ENCODE measurements around the gene CHRM1.
A peak's percentile ranks its signal among the peaks of the same experiment; 100 is the strongest.

Gene CHRM1

GRCh38 chr11:62889484-62890437 is 31.4 kb downstream of the CHRM1 start:
- DNase-seq (ENCODE audit: low read depth) = no peak
- no peak for TF ChIP-seq CTCF (conservative IDR thresholded peaks at IDR 0.05; ENCODE audit: low read depth, low read length)
- H3K4me3 ChIP-seq (ENCODE audit: low read length) = no peak overlapping the region

GRCh38 chr11:62889126-62889483 is 32.1 kb downstream of the CHRM1 start:
- no peak overlapping the region for H3K4me3 ChIP-seq (ENCODE audit: low read length)
- TF ChIP-seq CTCF (conservative IDR thresholded peaks at IDR 0.05; ENCODE audit: low read depth, low read length) = no peak

GRCh38 chr11:62888406-62888805 is 32.8 kb downstream of the CHRM1 start:
- DNase-seq (ENCODE audit: low read depth) = no peak
- no peak for TF ChIP-seq CTCF (conservative IDR thresholded peaks at IDR 0.05; ENCODE audit: low read depth, low read length)
- H3K4me3 ChIP-seq (ENCODE audit: low read length) = no peak overlapping the region

More at GRCh38 chr11:62889126-62889483, 32.1 kb downstream of the CHRM1 start:
- DNase-seq (ENCODE audit: low read depth) = no peak

GRCh38 chr11:62885137-62885750 is 35.9 kb downstream of the CHRM1 start:
- no peak for DNase-seq (ENCODE audit: low read depth)
- no peak for TF ChIP-seq CTCF (conservative IDR thresholded peaks at IDR 0.05; ENCODE audit: low read depth, low read length)
- H3K4me3 ChIP-seq (ENCODE audit: low read length) = peak overlapping the region; percentile 31

GRCh38 chr11:62883673-62884072 is 37.5 kb downstream of the CHRM1 start:
- DNase-seq (ENCODE audit: low read depth) = no peak
- H3K4me3 ChIP-seq (ENCODE audit: low read length) = peak overlapping the region; percentile 98
- TF ChIP-seq CTCF (conservative IDR thresholded peaks at IDR 0.05; ENCODE audit: low read depth, low read length) = no peak

GRCh38 chr11:62882788-62883501 is 38.2 kb downstream of the CHRM1 start:
- DNase-seq (ENCODE audit: low read depth) = no peak
- peak overlapping the region; percentile 98 for H3K4me3 ChIP-seq (ENCODE audit: low read length)
- no peak for TF ChIP-seq CTCF (conservative IDR thresholded peaks at IDR 0.05; ENCODE audit: low read depth, low read length)

All from retinal pigment epithelial cell (primary cell).